Heart left ventricle (tissue), 16 donors: ENCODE data around the gene ITGA6. TPM values are rescaled to one million over a fixed set of nuclear protein-coding genes. Genes with fewer than 3 reads are reported as not detected.

Source experiments
- ATAC-seq, 4 donors: fragments of 200-7000 bp; cut with Tn5 transposase; one replicate each; pipeline ENCODE4 v1.9.1; 2020 to 2022; ENCODE audit warnings: moderate library complexity in 4 of 4, mild to moderate bottlenecking in 3 of 4, moderate number of reproducible peaks in 1 of 4
- DNase-seq, 5 donors: peaks; one replicate each; pipeline ENCODE4 v3.0.0-alpha.2; 2020
- H3K27ac ChIP-seq, 12 donors: fragments of 200-600 bp; sonication (generic) in 4 of 12; one replicate each; pipeline versions ENCODE4 v1.5.0 to v1.8.0; 2016 to 2022; ENCODE audit warnings: mild to moderate bottlenecking in 2 of 12
- H3K27me3 ChIP-seq, 9 donors: fragments of 200-600 bp; sonication (generic) in 2 of 9; one replicate each; pipeline versions ENCODE4 v1.5.1 to v1.8.0; 2016 to 2022; ENCODE audit warnings: mild to moderate bottlenecking in 3 of 9
- H3K36me3 ChIP-seq, 9 donors: fragments of 200-600 bp; sonication (generic) in 2 of 9; one replicate each; pipeline versions ENCODE4 v1.5.0 to v1.8.0; 2018 to 2022; ENCODE audit warnings: mild to moderate bottlenecking in 2 of 9
- H3K4me1 ChIP-seq, 12 donors: fragments of 200-600 bp; sonication (generic) in 4 of 12; one replicate each; pipeline versions ENCODE4 v1.5.0 to v1.8.0; 2016 to 2022; ENCODE audit warnings: mild to moderate bottlenecking in 3 of 12
- H3K4me3 ChIP-seq, 12 donors: fragments of 200-600 bp; sonication (generic) in 4 of 12; one replicate each; pipeline versions ENCODE4 v1.5.0 to v1.8.0; 2017 to 2022; ENCODE audit warnings: mild to moderate bottlenecking in 9 of 12, moderate library complexity in 4 of 12
- H3K9me3 ChIP-seq, 12 donors: fragments of 200-600 bp; sonication (generic) in 4 of 12; one replicate each; pipeline versions ENCODE4 v1.5.0 to v1.8.0; 2016 to 2022; ENCODE audit warnings: mild to moderate bottlenecking in 1 of 12
- CTCF ChIP-seq, 12 donors: fragments of 200-600 bp; sonication (generic) in 4 of 12; IDR thresholded peaks; one replicate each; pipeline versions ENCODE4 v1.5.0 to v1.8.0; 2018 to 2022; ENCODE audit warnings: antibody characterized with exemption in 12 of 12, mild to moderate bottlenecking in 5 of 12
- POLR2A ChIP-seq, 2 donors: fragments of 450-650 bp; IDR thresholded peaks; one replicate each; pipeline ENCODE4 v1.6.1; 2017; ENCODE audit warnings: antibody characterized with exemption in 2 of 2, mild to moderate bottlenecking in 2 of 2, moderate library complexity in 2 of 2
- WGBS, 4 donors: extraction: QIAGEN DNeasy Blood & Tissue Kit in 2 of 4; methylation state at CpG; one replicate each; pipeline versions ENCODE4 v1.1.5 to v1.1.7; 2013 to 2018; 5-methylcytosine and 5-hydroxymethylcytosine counted together
- intact Hi-C, 10 donors: fragments of 100-400 bp; cut with DNase I; formaldehyde crosslinking; loops; one replicate each; pipeline versions ENCODE4 v1.11.1 to v1.14.2; 2022
- long read RNA-seq, 3 donors: library from polyadenylated mRNA; unstranded; transcript quantifications; one replicate each; pipeline ENCODE4 v2.0.0, GENCODE V29; 2020 to 2021
- polyA plus RNA-seq, 2 donors: library from polyadenylated mRNA; stranded (reverse); fragments of 200-250 nt; gene quantifications; one replicate each; pipeline ENCODE4 v1.2.3, GENCODE V29; 2013
- total RNA-seq, 9 donors: library from RNA; depleted of rRNA in 2 of 9; stranded (reverse); fragments of >200 nt in 2 of 9; fragmentation: NEBNext Ultra II Directional in 3 of 9; extraction: Animal tissue kit (Norgen Biotek cat#: 25700) in 3 of 9; gene quantifications; one replicate each; pipeline versions ENCODE4 v1.1.0 to v1.2.4, GENCODE V29; 2016 to 2023
- donor health status: ischemic (EF 13 %, LVEDD 7.1; RV severe dilation, severe dysfunction).
- donor health status: healthy with polysubstance abuse.
- donor health status: DM: no; HTN: yes; CAD: no.
- donor health status: DM: no; HTN: no; CAD: no.
- donor health status: ischemic (EF 25% LVEDD 6.9; RV normal size, moderate dysfunction).
- donor health status: ischemic (EF 25% LVEDD 5.7; RV mildly dilated, moderate dysfunction).
- donor health status: healthy.
- donor health status: DM: yes; HTN: yes; CAD: no.
- donor health status: ischemic (EF 35%, LVEDD 5.7; RV mildly dilated, moderate dysfunction).
- donor health status: nonischemic (EF 11% LVEDD 7.7; RV severe dilation, severe dysfunction).
- donor health status: DM: yes; HTN: yes; CAD: no.
- donor health status: PGD.
- donor health status: ischemic (EF 29% LVEDD 5.4; RV normal size, mild dysfunction).
- donor health status: nonischemic (EF 23%, LVEDD 6.1; RV moderate dilation, normal function).

Gene ITGA6
- total RNA-seq (10 to 100 TPM; 40.5 to 84.8 (median 51.2) TPM), polyA plus RNA-seq (10 to 100 TPM; 11.8 to 37.2 TPM)
- long read RNA-seq, donor 1, full-length matches to known transcripts, result 26 of 56 reads
- long read RNA-seq, donor 1, partial matches to known transcripts, result 13 of 56 reads
- long read RNA-seq, donor 1, other reads (novel, unspliced or antisense), result 17 of 56 reads
- long read RNA-seq, donor 2, full-length matches to known transcripts, result 17 of 69 reads
- long read RNA-seq, donor 2, partial matches to known transcripts, result 40 of 69 reads
- long read RNA-seq, donor 2, other reads (novel, unspliced or antisense), result 12 of 69 reads
- long read RNA-seq, donor 3, full-length matches to known transcripts, result 45 of 76 reads
- long read RNA-seq, donor 3, partial matches to known transcripts, result 22 of 76 reads
- long read RNA-seq, donor 3, other reads (novel, unspliced or antisense), result 9 of 76 reads

- 0 to 1% (median 0%) methylated on average over 15 to 79 of the region's 79 CpGs for WGBS, 4 donors
- DNase-seq (peak; percentile 76 to 86 (median 78)), ATAC-seq (peak; percentile 16 to 86 (median 76))
- Histone ChIP-seq H3K9me3 (no peaks in the 10 kb centered on the region), H3K36me3 (no peaks in the 10 kb centered on the region), H3K4me3 (peak within 1 kb of the TSS; percentile 64 to 95 (median 86)), H3K27me3 (peaks cover 0 to 24% (median 0%) of the 10 kb centered on the region in 9 donors), H3K27ac (peak within 1 kb of the TSS; percentile 72 to 95 (median 90)), H3K4me1 (peaks cover 0 to 48% (median 24%) of the 10 kb centered on the region in 12 donors)
- intact Hi-C loops, result loop anchor here in 7 of 10 donors (5.0 kb wide), 2 partner anchors 35 to 70 kb away; no protein-coding TSS in a partner anchor
- TF ChIP-seq CTCF (IDR thresholded peaks at IDR 0.05) (peak in 8 of 12 donors; percentile 17 to 52 (median 33)), POLR2A (IDR thresholded peaks at IDR 0.05) (peak in 1 of 2 donors; percentile 90)
Measured at GRCh38 chr2:172427256-172427989, at the start of gene ITGA6. Gene ITGA6, plus strand, starts transcription at chr2:172427586.

- H3K4me1 ChIP-seq, result peaks cover 0 to 27% (median 15%) of the 10 kb centered on the region in 12 donors
- H3K9me3 ChIP-seq, result no peaks in the 10 kb centered on the region
- ATAC-seq, result no peak
- no peak overlapping the region for H3K4me3 ChIP-seq
- 42 to 57% (median 43%) methylated on average over 8 of the region's 8 CpGs for WGBS, 4 donors
- no peak overlapping the region for H3K27ac ChIP-seq
- no peak for DNase-seq
- intact Hi-C loops, result no loop called here
- H3K36me3 ChIP-seq, result no peaks in the 10 kb centered on the region
- no peaks in the 10 kb centered on the region for H3K27me3 ChIP-seq
- no peak for TF ChIP-seq POLR2A (IDR thresholded peaks at IDR 0.05)
- no peak for TF ChIP-seq CTCF (IDR thresholded peaks at IDR 0.05)
Measured at GRCh38 chr2:172380436-172381274, 46.7 kb upstream of the ITGA6 start.

- intact Hi-C loops, result no loop called here
- WGBS, 4 donors, result 63 to 74% (median 71%) methylated on average over 3 of the region's 3 CpGs
Measured at GRCh38 chr2:172381275-172382027, 45.9 kb upstream of the ITGA6 start.

More at GRCh38 chr2:172381275-172382027, 45.9 kb upstream of the ITGA6 start:
- no peak for DNase-seq
- peaks cover 0 to 24% (median 13%) of the 10 kb centered on the region in 12 donors for H3K4me1 ChIP-seq
- H3K27me3 ChIP-seq, result no peaks in the 10 kb centered on the region
- H3K36me3 ChIP-seq, result no peaks in the 10 kb centered on the region
- no peak for TF ChIP-seq POLR2A (IDR thresholded peaks at IDR 0.05)
- no peak for TF ChIP-seq CTCF (IDR thresholded peaks at IDR 0.05)
- no peak overlapping the region for H3K27ac ChIP-seq
- no peak for ATAC-seq
- no peak overlapping the region for H3K4me3 ChIP-seq
- H3K9me3 ChIP-seq, result no peaks in the 10 kb centered on the region
